Measurements from ENCODE around the gene LRRC2.

LRRC2 gene

GRCh38 chr3:46542801-46543201, 23.3 kb downstream of the LRRC2 start:
- TF ChIP-seq CTCF (IDR thresholded peaks at IDR 0.05): no peak
- no peak overlapping the region for H3K4me3 ChIP-seq
- DNase-seq: no peak
- H3K27me3 ChIP-seq: peaks cover 0 to 7% of the 10 kb centered on the region in 2 donors
- no peaks in the 10 kb centered on the region for H3K9me3 ChIP-seq
- H3K4me1 ChIP-seq: no peaks in the 10 kb centered on the region
- H3K36me3 ChIP-seq: no peaks in the 10 kb centered on the region
- no peak overlapping the region for H3K27ac ChIP-seq
- intact Hi-C loops (cut with DNase I; ENCODE audit: low total_unique reads): no loop called here

GRCh38 chr3:46542344-46542743, 23.8 kb downstream of the LRRC2 start:
- DNase-seq: no peak
- no peaks in the 10 kb centered on the region for H3K9me3 ChIP-seq
- intact Hi-C loops (cut with DNase I; ENCODE audit: low total_unique reads): no loop called here
- H3K27me3 ChIP-seq: peaks cover 0 to 8% of the 10 kb centered on the region in 2 donors
- H3K4me1 ChIP-seq: no peaks in the 10 kb centered on the region
- TF ChIP-seq CTCF (IDR thresholded peaks at IDR 0.05): no peak
- H3K27ac ChIP-seq: no peak overlapping the region
- H3K4me3 ChIP-seq: no peak overlapping the region
- no peaks in the 10 kb centered on the region for H3K36me3 ChIP-seq

- no peak overlapping the region for H3K27ac ChIP-seq
- H3K36me3 ChIP-seq: no peaks in the 10 kb centered on the region
- no peaks in the 10 kb centered on the region for H3K4me1 ChIP-seq
- no peak for TF ChIP-seq CTCF (IDR thresholded peaks at IDR 0.05)
- H3K9me3 ChIP-seq: no peaks in the 10 kb centered on the region
- intact Hi-C loops (cut with DNase I; ENCODE audit: low total_unique reads): no loop called here
- no peak overlapping the region for H3K4me3 ChIP-seq
- H3K27me3 ChIP-seq: peaks cover 0 to 8% of the 10 kb centered on the region in 2 donors
- no peak for DNase-seq
Measured at GRCh38 chr3:46541835-46542234, 24.3 kb downstream of the LRRC2 start.

- intact Hi-C loops (cut with DNase I; ENCODE audit: low total_unique reads): no loop called here
- peaks cover 0 to 16% of the 10 kb centered on the region in 2 donors for H3K27me3 ChIP-seq
- no peaks in the 10 kb centered on the region for H3K4me1 ChIP-seq
- H3K4me3 ChIP-seq: no peak overlapping the region
- no peak for DNase-seq
- no peaks in the 10 kb centered on the region for H3K36me3 ChIP-seq
- H3K27ac ChIP-seq: no peak overlapping the region
- H3K9me3 ChIP-seq: no peaks in the 10 kb centered on the region
- no peak for TF ChIP-seq CTCF (IDR thresholded peaks at IDR 0.05)
Measured at GRCh38 chr3:46540550-46540949, 25.6 kb downstream of the LRRC2 start.

- TF ChIP-seq CTCF (IDR thresholded peaks at IDR 0.05): no peak
- no peaks in the 10 kb centered on the region for H3K9me3 ChIP-seq
- H3K27ac ChIP-seq: no peak overlapping the region
- DNase-seq: no peak
- H3K4me1 ChIP-seq: no peaks in the 10 kb centered on the region
- no peak overlapping the region for H3K4me3 ChIP-seq
- H3K36me3 ChIP-seq: no peaks in the 10 kb centered on the region
- intact Hi-C loops (cut with DNase I; ENCODE audit: low total_unique reads): no loop called here
- peaks cover 0 to 16% of the 10 kb centered on the region in 2 donors for H3K27me3 ChIP-seq
Measured at GRCh38 chr3:46539443-46540005, 26.6 kb downstream of the LRRC2 start.

All from tibial artery (tissue), 4 donors.